H9 (cell line): ENCODE results near the gene COL19A1. TPM values are rescaled to one million over a fixed set of nuclear protein-coding genes. Genes with fewer than 3 reads are reported as not detected.

Experiments used
- DNase-seq: peaks from one replicate; pipeline ENCODE4 v3.0.0-alpha.2; 2017
- H2AFZ ChIP-seq: one replicate; pipeline ENCODE4 v1.6.1; 2013; ENCODE audit warnings: mild to moderate bottlenecking, low read length, control low read depth, moderate library complexity
- H2AK5ac ChIP-seq: 2 replicates; pipeline ENCODE4 v1.6.1; 2013; ENCODE audit warnings: low read length, control low read depth, mixed read lengths; ENCODE audit not compliant: insufficient read length
- H2BK120ac ChIP-seq: one replicate; pipeline ENCODE4 v1.6.1; 2013; ENCODE audit warnings: low read depth, mild to moderate bottlenecking, low read length, control low read depth, inconsistent platforms; ENCODE audit not compliant: poor library complexity, severe bottlenecking
- H2BK12ac ChIP-seq: 2 replicates; pipeline ENCODE4 v1.6.1; 2013; ENCODE audit warnings: low read length, control low read depth, mixed read lengths, low read depth; ENCODE audit not compliant: insufficient read length
- H2BK15ac ChIP-seq: 2 replicates; pipeline ENCODE4 v1.6.1; 2013; ENCODE audit warnings: low read depth, low read length, control low read depth
- H2BK20ac ChIP-seq: one replicate; pipeline ENCODE4 v1.6.1; 2013; ENCODE audit warnings: low read depth, mild to moderate bottlenecking, low read length, control low read depth, inconsistent platforms; ENCODE audit not compliant: poor library complexity, severe bottlenecking
- H2BK5ac ChIP-seq: 2 replicates; pipeline ENCODE4 v1.6.1; 2013; ENCODE audit warnings: low read length, control low read depth, mixed read lengths; ENCODE audit not compliant: insufficient read length
- H3K14ac ChIP-seq: 2 replicates; pipeline ENCODE4 v1.6.1; 2013; ENCODE audit warnings: low read length, control low read depth; ENCODE audit not compliant: insufficient read depth
- H3K18ac ChIP-seq: 2 replicates; pipeline ENCODE4 v1.6.1; 2013; ENCODE audit warnings: low read depth, mild to moderate bottlenecking, mixed read lengths, low read length, control low read depth; ENCODE audit not compliant: insufficient read length
- H3K23ac ChIP-seq: 2 replicates; pipeline ENCODE4 v1.6.1; 2013; ENCODE audit warnings: low read length, control low read depth, mixed read lengths, low read depth; ENCODE audit not compliant: insufficient read length
- H3K23me2 ChIP-seq: 2 replicates; pipeline ENCODE4 v1.6.1; 2013; ENCODE audit warnings: low read depth, mild to moderate bottlenecking, mixed read lengths, low read length, control low read depth; ENCODE audit not compliant: insufficient read length, poor library complexity, severe bottlenecking
- H3K27ac ChIP-seq: 2 replicates; pipeline ENCODE4 v1.5.1; 2013; ENCODE audit warnings: low read length, control low read depth, mixed read lengths, low read depth; ENCODE audit not compliant: insufficient read length
- H3K27me3 ChIP-seq: 2 replicates; pipeline ENCODE4 v1.6.1; 2013; ENCODE audit warnings: low read length, control low read depth, inconsistent platforms; ENCODE audit not compliant: insufficient read depth
- H3K4ac ChIP-seq: 2 replicates; pipeline ENCODE4 v1.6.1; 2013; ENCODE audit warnings: low read depth, mild to moderate bottlenecking, control low read depth, inconsistent platforms, low read length, moderate library complexity
- H3K4me1 ChIP-seq: 2 replicates; pipeline ENCODE4 v1.6.1; 2013; ENCODE audit warnings: low read length, control low read depth, inconsistent platforms; ENCODE audit not compliant: insufficient read depth
- H3K4me2 ChIP-seq: 2 replicates; pipeline ENCODE4 v1.6.1; 2013; ENCODE audit warnings: low read length, control low read depth, mixed read lengths; ENCODE audit not compliant: insufficient read length, insufficient read depth
- H3K56ac ChIP-seq: 2 replicates; pipeline ENCODE4 v1.6.1; 2013; ENCODE audit warnings: low read depth, mild to moderate bottlenecking, mixed read lengths, low read length, control low read depth; ENCODE audit not compliant: insufficient read length
- H3K79me1 ChIP-seq: 2 replicates; pipeline ENCODE4 v1.6.1; 2013; ENCODE audit warnings: low read depth, mild to moderate bottlenecking, moderate library complexity, low read length, control low read depth, inconsistent platforms; ENCODE audit not compliant: insufficient read depth, poor library complexity, severe bottlenecking
- H3K79me2 ChIP-seq: 2 replicates; pipeline ENCODE4 v1.6.1; 2013; ENCODE audit warnings: low read length, control low read depth, inconsistent platforms; ENCODE audit not compliant: insufficient read depth
- H3K9ac ChIP-seq: 2 replicates; pipeline ENCODE4 v1.6.1; 2013; ENCODE audit warnings: low read length, control low read depth, mixed read lengths; ENCODE audit not compliant: insufficient read length; ENCODE audit errors: extremely low read depth
- H3K9me3 ChIP-seq: one replicate; pipeline ENCODE4 v1.6.1; 2013; ENCODE audit warnings: low read depth, low read length, inconsistent platforms; ENCODE audit not compliant: control insufficient read depth
- H3T11ph ChIP-seq: one replicate; pipeline ENCODE4 v1.6.1; 2013; ENCODE audit warnings: mild to moderate bottlenecking, low read length, control low read depth, inconsistent platforms
- H4K20me1 ChIP-seq: one replicate; pipeline ENCODE4 v1.6.1; 2013; ENCODE audit not compliant: control insufficient read depth, insufficient read length, insufficient read depth
- H4K5ac ChIP-seq: 2 replicates; pipeline ENCODE4 v1.6.1; 2013; ENCODE audit warnings: low read depth, mild to moderate bottlenecking, mixed read lengths, low read length, control low read depth; ENCODE audit not compliant: insufficient read length
- H4K8ac ChIP-seq: replicated peaks from 2 replicates; pipeline ENCODE4 v1.6.1; 2013; ENCODE audit warnings: low read length, control low read depth, mixed read lengths, low read depth; ENCODE audit not compliant: insufficient read length
- H4K91ac ChIP-seq: 2 replicates; pipeline ENCODE4 v1.6.1; 2013; ENCODE audit warnings: low read depth, mild to moderate bottlenecking, moderate library complexity, mixed read lengths, low read length, control low read depth; ENCODE audit not compliant: insufficient read length
- H3K27ac Mint-ChIP-seq, 3 experiments: 2 replicates in 2 of 3; 3 replicates in 1 of 3; pipeline ENCODE4 v1.8.0; 2020 to 2021; ENCODE audit warnings: mixed read lengths in 3 of 3, mild to moderate bottlenecking in 1 of 3, moderate library complexity in 1 of 3
- H3K27me3 Mint-ChIP-seq: 2 replicates; pipeline ENCODE4 v1.8.0; 2021; ENCODE audit warnings: low read depth, mild to moderate bottlenecking, moderate library complexity, mixed read lengths
- H3K36me3 Mint-ChIP-seq, 3 experiments: 2 replicates in 2 of 3; 3 replicates in 1 of 3; pipeline ENCODE4 v1.8.0; 2020 to 2021; ENCODE audit warnings: low read depth in 3 of 3, mixed read lengths in 3 of 3; ENCODE audit not compliant: insufficient read depth in 1 of 3
- H3K4me1 Mint-ChIP-seq, 2 experiments: 2 replicates each; pipeline ENCODE4 v1.8.0; 2020; ENCODE audit warnings: mixed read lengths in 2 of 2
- H3K4me3 Mint-ChIP-seq, 2 experiments: 2 replicates in 1 of 2; 3 replicates in 1 of 2; pipeline ENCODE4 v1.8.0; 2020 to 2021; ENCODE audit warnings: mild to moderate bottlenecking in 2 of 2, mixed read lengths in 2 of 2, moderate library complexity in 1 of 2
- H3K9me3 Mint-ChIP-seq, 2 experiments: 2 replicates in 1 of 2; 3 replicates in 1 of 2; pipeline ENCODE4 v1.8.0; 2020; ENCODE audit warnings: mild to moderate bottlenecking in 2 of 2, mixed read lengths in 2 of 2, moderate library complexity in 1 of 2
- WGBS: extraction: QIAGEN DNeasy Blood & Tissue Kit; methylation state at CpG from one replicate; pipeline ENCODE4 v1.1.7; 2013; ENCODE audit warnings: missing lambda C conversion rate, low lambda C conversion rate, mixed read lengths; ENCODE audit not compliant: insufficient read length; ENCODE audit errors: extremely low coverage; 5-methylcytosine and 5-hydroxymethylcytosine counted together
- total RNA-seq: library from RNA; stranded (reverse); gene quantifications from 2 replicates; pipeline ENCODE4 v1.2.1, GENCODE V29; 2021
- TF ChIP-seq, protein P1 (sequence below): fragments of 200-600 bp; sonication (generic); conservative IDR thresholded peaks from 3 replicates; pipeline ENCODE4 v1.8.0; 2021; ENCODE audit warnings: antibody characterized with exemption, mild to moderate bottlenecking

The COL19A1 gene
- total RNA-seq, 1 experiment from 2014 or later = not detected

DNA sequence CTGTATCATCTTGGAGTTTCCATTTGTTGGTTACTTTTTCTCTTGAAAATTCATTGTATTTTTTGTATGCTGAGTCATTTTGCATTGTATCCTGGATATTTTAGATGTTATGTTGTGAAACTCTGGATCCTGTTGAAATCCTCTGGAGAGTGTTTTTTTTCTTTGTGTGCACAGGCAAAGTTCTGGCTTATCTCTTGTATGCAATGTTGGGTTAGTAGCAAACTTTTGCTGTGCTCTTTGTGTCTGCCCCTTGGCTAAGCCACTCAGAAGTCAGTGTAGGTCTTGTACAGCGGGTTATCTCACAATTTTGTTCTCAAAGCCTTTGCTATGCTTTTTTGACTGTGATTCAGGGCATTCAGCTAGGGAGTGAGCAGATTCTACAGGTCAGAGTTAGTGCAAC is 40.5 kb upstream of the COL19A1 start:
- no peak overlapping the region for H3K23ac ChIP-seq
- H2BK15ac ChIP-seq = no peak overlapping the region
- no peak overlapping the region for H3K27ac ChIP-seq
- no peaks in the 10 kb centered on the region for H4K20me1 ChIP-seq
- Mint-ChIP-seq H3K27me3 (no peaks in the 10 kb centered on the region), H3K9me3 (no peaks in the 10 kb centered on the region), H3K36me3 (no peaks in the 10 kb centered on the region), H3K27ac (peak overlapping the region in 1 of 3 experiments; percentile 20; a peak in 1 of 7 replicates), H3K4me3 (no peak overlapping the region), H3K4me1 (peaks cover 6 to 9% of the 10 kb centered on the region in 2 experiments)
- H3K56ac ChIP-seq = no peak overlapping the region
- no peak overlapping the region for H2BK120ac ChIP-seq
- no peak overlapping the region for H3K18ac ChIP-seq
- no peak overlapping the region for H3K4ac ChIP-seq
- H3K9me3 ChIP-seq = no peaks in the 10 kb centered on the region
- H4K91ac ChIP-seq = no peak overlapping the region
- TF ChIP-seq, protein P1, sequence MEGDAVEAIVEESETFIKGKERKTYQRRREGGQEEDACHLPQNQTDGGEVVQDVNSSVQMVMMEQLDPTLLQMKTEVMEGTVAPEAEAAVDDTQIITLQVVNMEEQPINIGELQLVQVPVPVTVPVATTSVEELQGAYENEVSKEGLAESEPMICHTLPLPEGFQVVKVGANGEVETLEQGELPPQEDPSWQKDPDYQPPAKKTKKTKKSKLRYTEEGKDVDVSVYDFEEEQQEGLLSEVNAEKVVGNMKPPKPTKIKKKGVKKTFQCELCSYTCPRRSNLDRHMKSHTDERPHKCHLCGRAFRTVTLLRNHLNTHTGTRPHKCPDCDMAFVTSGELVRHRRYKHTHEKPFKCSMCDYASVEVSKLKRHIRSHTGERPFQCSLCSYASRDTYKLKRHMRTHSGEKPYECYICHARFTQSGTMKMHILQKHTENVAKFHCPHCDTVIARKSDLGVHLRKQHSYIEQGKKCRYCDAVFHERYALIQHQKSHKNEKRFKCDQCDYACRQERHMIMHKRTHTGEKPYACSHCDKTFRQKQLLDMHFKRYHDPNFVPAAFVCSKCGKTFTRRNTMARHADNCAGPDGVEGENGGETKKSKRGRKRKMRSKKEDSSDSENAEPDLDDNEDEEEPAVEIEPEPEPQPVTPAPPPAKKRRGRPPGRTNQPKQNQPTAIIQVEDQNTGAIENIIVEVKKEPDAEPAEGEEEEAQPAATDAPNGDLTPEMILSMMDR = no peak
- H2AK5ac ChIP-seq = no peak overlapping the region
- no peaks in the 10 kb centered on the region; the same call in 1 of the 2 replicates for H3K4me1 ChIP-seq
- H3K9ac ChIP-seq = no peak overlapping the region
- H4K8ac ChIP-seq = no peak overlapping the region
- no peak overlapping the region for H2BK12ac ChIP-seq
- no peaks in the 10 kb centered on the region for H3K27me3 ChIP-seq
- H3K79me2 ChIP-seq = no peaks in the 10 kb centered on the region
- H3T11ph ChIP-seq = no peak overlapping the region
- DNase-seq = no peak
- no peaks in the 10 kb centered on the region for H3K23me2 ChIP-seq
- no peak overlapping the region for H2BK20ac ChIP-seq
- WGBS = no CpG with 5 or more reads among the region's 1 CpG
- no peaks in the 10 kb centered on the region for H3K79me1 ChIP-seq
- no peak overlapping the region for H4K5ac ChIP-seq
- H2BK5ac ChIP-seq = no peak overlapping the region
- no peak overlapping the region for H3K4me2 ChIP-seq
- no peak overlapping the region for H2AFZ ChIP-seq
- no peak overlapping the region for H3K14ac ChIP-seq
